H1 (cell line): ENCODE data around the gene SND1. TPM values are rescaled to one million over a fixed set of nuclear protein-coding genes. Genes with fewer than 3 reads are reported as not detected.

Experiments
- CTCF ChIA-PET: fragments of 300-600 bp; sonication (Branson Sonifier 250); formaldehyde crosslinking; loops from one replicate; lab custom pipeline; 2021; ENCODE audit not compliant: partially characterized antibody; lab: Charles Lee
- POLR2A ChIA-PET: fragments of 300-600 bp; sonication (Branson Sonifier 250); formaldehyde crosslinking; loops from one replicate; lab custom pipeline; 2021; ENCODE audit warnings: inconsistent platforms; ENCODE audit not compliant: partially characterized antibody; lab: Charles Lee
- DNase-seq, 2 experiments: peaks; one replicate each; pipeline versions ENCODE4 v3.0.0 to v3.0.0-alpha.2; 2010 to 2022; ENCODE audit warnings: low spot score in 2 of 2, low read depth in 1 of 2, mixed read lengths in 1 of 2
- FAIRE-seq: peaks from 2 replicates; lab custom pipeline; 2011; peaks lifted over from hg19 to GRCh38; lab: Jason Lieb, UNC
- H2AFZ ChIP-seq: 2 replicates; pipeline ENCODE4 v1.8.1; 2012; ENCODE audit warnings: low read length, inconsistent platforms
- H2AK5ac ChIP-seq: 2 replicates; pipeline ENCODE4 v1.6.1; 2013; ENCODE audit warnings: low read depth, low read length
- H2BK120ac ChIP-seq: replicated peaks from 2 replicates; pipeline ENCODE3; 2013; ENCODE audit warnings: low read depth, low read length, inconsistent platforms
- H2BK12ac ChIP-seq: 2 replicates; pipeline ENCODE4 v1.6.1; 2013; ENCODE audit warnings: low read depth, low read length
- H2BK15ac ChIP-seq: 2 replicates; pipeline ENCODE4 v1.6.1; 2013; ENCODE audit warnings: low read length
- H2BK20ac ChIP-seq: 2 replicates; pipeline ENCODE4 v1.6.1; 2013; ENCODE audit warnings: low read length
- H2BK5ac ChIP-seq: 2 replicates; pipeline ENCODE4 v1.6.1; 2013; ENCODE audit warnings: low read depth, low read length
- H3K14ac ChIP-seq: 2 replicates; pipeline ENCODE4 v1.6.1; 2013; ENCODE audit warnings: inconsistent platforms; ENCODE audit not compliant: insufficient read length
- H3K18ac ChIP-seq: 2 replicates; pipeline ENCODE4 v1.6.1; 2013; ENCODE audit warnings: low read length; ENCODE audit errors: extremely low read depth
- H3K23ac ChIP-seq: 2 replicates; pipeline ENCODE4 v1.6.1; 2013; ENCODE audit warnings: inconsistent platforms; ENCODE audit not compliant: insufficient read length
- H3K23me2 ChIP-seq: 2 replicates; pipeline ENCODE4 v1.6.1; 2013; ENCODE audit warnings: low read depth, low read length
- H3K27ac ChIP-seq: 2 replicates; pipeline ENCODE4 v1.6.1; 2011; ENCODE audit warnings: low read depth, low read length, inconsistent platforms
- H3K27me3 ChIP-seq, 4 experiments: replicated peaks in 1 of 4; 1 replicate in 1 of 4; 2 replicates in 3 of 4; pipeline versions ENCODE4 v1.6.1 to v1.8.1; 2011 to 2013; ENCODE audit warnings: low read length in 3 of 4, mild to moderate bottlenecking in 3 of 4, inconsistent platforms in 2 of 4, mixed read lengths in 2 of 4, moderate library complexity in 1 of 4; ENCODE audit not compliant: control insufficient read depth in 3 of 4, insufficient read depth in 3 of 4; ENCODE audit errors: extremely low read depth in 1 of 4
- H3K36me3 ChIP-seq, 4 experiments: 2 replicates each; pipeline versions ENCODE4 v1.6.1 to v1.8.1; 2011 to 2013; ENCODE audit warnings: mild to moderate bottlenecking in 4 of 4, low read length in 3 of 4, moderate library complexity in 2 of 4, control low read depth in 1 of 4, inconsistent platforms in 1 of 4; ENCODE audit not compliant: insufficient read depth in 4 of 4, control insufficient read depth in 2 of 4
- H3K4ac ChIP-seq: replicated peaks from 2 replicates; pipeline ENCODE3; 2013; ENCODE audit warnings: low read length, low read depth, mixed read lengths, inconsistent platforms; ENCODE audit not compliant: insufficient read length
- H3K4me1 ChIP-seq, 4 experiments: replicated peaks in 1 of 4; 1 replicate in 1 of 4; 2 replicates in 3 of 4; pipeline versions ENCODE4 v1.6.1 to v1.8.1; 2011 to 2013; ENCODE audit warnings: low read length in 3 of 4, inconsistent platforms in 2 of 4, mixed read lengths in 1 of 4; ENCODE audit not compliant: insufficient read depth in 4 of 4, control insufficient read depth in 3 of 4
- H3K4me2 ChIP-seq, 2 experiments: 2 replicates each; pipeline versions ENCODE4 v1.6.1 to v1.8.1; 2011 to 2013; ENCODE audit warnings: low read depth in 2 of 2, low read length in 2 of 2, control low read depth in 1 of 2, inconsistent platforms in 1 of 2, mild to moderate bottlenecking in 1 of 2; ENCODE audit not compliant: insufficient read depth in 1 of 2
- H3K4me3 ChIP-seq, 4 experiments: fragments of 200-600, 300-600 bp in 1 of 4; sonication (generic), shearing (Covaris generic), sonication (Bioruptor Twin) in 1 of 4; 2 replicates each; pipeline versions ENCODE4 v1.5.1 to v1.8.1; 2011 to 2016; ENCODE audit warnings: low read length in 4 of 4, low read depth in 3 of 4, control low read depth in 2 of 4, inconsistent platforms in 2 of 4, mild to moderate bottlenecking in 2 of 4, mixed read lengths in 1 of 4, moderate library complexity in 1 of 4; ENCODE audit not compliant: insufficient read depth in 2 of 4; ENCODE audit errors: extremely low read depth in 1 of 4
- H3K56ac ChIP-seq: replicated peaks from 2 replicates; pipeline ENCODE3; 2013; ENCODE audit warnings: low read depth, mild to moderate bottlenecking, mixed read lengths, low read length, inconsistent platforms; ENCODE audit not compliant: insufficient read length
- H3K79me1 ChIP-seq: 2 replicates; pipeline ENCODE4 v1.6.1; 2013; ENCODE audit warnings: low read depth, low read length, control low read depth
- H3K79me2 ChIP-seq, 2 experiments: 2 replicates each; pipeline versions ENCODE4 v1.6.1 to v1.8.1; 2012 to 2013; ENCODE audit warnings: low read length in 2 of 2, mild to moderate bottlenecking in 2 of 2, inconsistent platforms in 1 of 2; ENCODE audit not compliant: insufficient read depth in 2 of 2, control insufficient read depth in 1 of 2
- H3K9ac ChIP-seq, 4 experiments: replicated peaks in 1 of 4; 1 replicate in 1 of 4; 2 replicates in 3 of 4; pipeline versions ENCODE4 v1.6.1 to v1.8.1; 2011 to 2013; ENCODE audit warnings: low read depth in 3 of 4, low read length in 3 of 4, control low read depth in 2 of 4, mild to moderate bottlenecking in 2 of 4, moderate library complexity in 2 of 4, inconsistent platforms in 1 of 4; ENCODE audit errors: extremely low read depth in 1 of 4
- H3K9me3 ChIP-seq, 2 experiments: 2 replicates each; pipeline versions ENCODE4 v1.6.1 to v1.8.1; 2012 to 2013; ENCODE audit warnings: mild to moderate bottlenecking in 2 of 2, moderate library complexity in 2 of 2, control low read depth in 1 of 2, inconsistent platforms in 1 of 2, low read depth in 1 of 2, low read length in 1 of 2, mixed read lengths in 1 of 2; ENCODE audit not compliant: insufficient read depth in 2 of 2
- H4K20me1 ChIP-seq, 2 experiments: replicated peaks in 1 of 2; 2 replicates each; pipeline versions ENCODE3 to v1.8.1; 2011 to 2013; ENCODE audit warnings: inconsistent platforms in 2 of 2, low read length in 2 of 2, mild to moderate bottlenecking in 1 of 2; ENCODE audit not compliant: insufficient read depth in 2 of 2, control insufficient read depth in 1 of 2
- H4K5ac ChIP-seq: 2 replicates; pipeline ENCODE4 v1.6.1; 2013; ENCODE audit warnings: low read length, low read depth, mixed read lengths, inconsistent platforms; ENCODE audit not compliant: insufficient read length
- H4K8ac ChIP-seq: 2 replicates; pipeline ENCODE4 v1.8.0; 2013; ENCODE audit warnings: mild to moderate bottlenecking, moderate library complexity, low read length, inconsistent platforms; ENCODE audit not compliant: insufficient read depth; ENCODE audit errors: extremely low read depth
- H4K91ac ChIP-seq: replicated peaks from 2 replicates; pipeline ENCODE3; 2013; ENCODE audit warnings: low read length, mixed read lengths, inconsistent platforms; ENCODE audit not compliant: insufficient read length
- CTBP2 ChIP-seq: IDR thresholded peaks from 2 replicates; pipeline ENCODE4 v1.7.0; 2011; ENCODE audit warnings: borderline replicate concordance, mild to moderate bottlenecking, moderate library complexity, mixed read lengths, low read length; ENCODE audit not compliant: insufficient read depth, insufficient read length
- EZH2 ChIP-seq: fragments of 200-600 bp; sonication (generic); IDR thresholded peaks from 2 replicates; pipeline ENCODE4 v1.7.1; 2012; ENCODE audit warnings: low read depth, mild to moderate bottlenecking, moderate library complexity, low read length, inconsistent platforms; ENCODE audit not compliant: severe bottlenecking
- HDAC2 ChIP-seq, 2 experiments: fragments of 300-600 bp in 1 of 2; sonication (generic) in 1 of 2; IDR thresholded peaks; 2 replicates each; pipeline ENCODE4 v1.6.1; 2011 to 2012; ENCODE audit warnings: low read depth in 2 of 2, low read length in 2 of 2, mild to moderate bottlenecking in 2 of 2, moderate library complexity in 2 of 2, borderline replicate concordance in 1 of 2, inconsistent platforms in 1 of 2
- RFX5 ChIP-seq: IDR thresholded peaks from 2 replicates; pipeline ENCODE4 v1.6.1; 2011; ENCODE audit warnings: low read depth, low read length, improper control_type of control experiment, borderline replicate concordance
- SP4 ChIP-seq: IDR thresholded peaks from 2 replicates; pipeline ENCODE4 v1.6.1; 2012; ENCODE audit warnings: low read length, inconsistent platforms
- WGBS, 2 experiments: shearing (Covaris generic) in 1 of 2; methylation state at CpG; one replicate each; pipeline versions ENCODE4 v1.1.6 to v1.1.7; 2013 to 2015; ENCODE audit warnings: low lambda C conversion rate in 2 of 2, mixed read lengths in 2 of 2, inconsistent platforms in 1 of 2, low coverage in 1 of 2, missing lambda C conversion rate in 1 of 2; ENCODE audit not compliant: insufficient replicate concordance in 2 of 2, insufficient coverage in 1 of 2, insufficient read length in 1 of 2; ENCODE audit errors: extremely low coverage in 1 of 2, missing lambda C conversion rate in 1 of 2; 5-methylcytosine and 5-hydroxymethylcytosine counted together
- polyA plus RNA-seq, 7 experiments: library from polyadenylated mRNA; depleted of rRNA in 3 of 7; stranded (reverse) in 5 of 7; unstranded in 2 of 7; fragments of >200 nt in 5 of 7; fragments of 200-250 nt in 2 of 7; gene quantifications; 1 replicate in 5 of 7; 2 replicates in 1 of 7; 4 replicates in 1 of 7; pipeline versions ENCODE4 v1.2.1 to v1.2.3, GENCODE V29; 2011 to 2013; ENCODE audit warnings: missing spikeins in 2 of 7, mixed read lengths in 2 of 7
- total RNA-seq: library from RNA; stranded (reverse); fragmentation: NEBNext Ultra II Directional; extraction: Animal tissue kit (Norgen Biotek cat#: 25700); gene quantifications from 2 replicates; pipeline ENCODE4 v1.2.1, GENCODE V29; 2021
- TF ChIP-seq, protein P1 (sequence below): IDR thresholded peaks from 2 replicates; pipeline ENCODE4 v1.6.1; 2012; ENCODE audit warnings: low read length, inconsistent platforms

Gene SND1
- total and polyA plus RNA-seq, 2 of the 8 experiments (the other 6 are each of a cell fraction or from before 2014, with no cell fraction given): 122 to 290 TPM

DNA sequence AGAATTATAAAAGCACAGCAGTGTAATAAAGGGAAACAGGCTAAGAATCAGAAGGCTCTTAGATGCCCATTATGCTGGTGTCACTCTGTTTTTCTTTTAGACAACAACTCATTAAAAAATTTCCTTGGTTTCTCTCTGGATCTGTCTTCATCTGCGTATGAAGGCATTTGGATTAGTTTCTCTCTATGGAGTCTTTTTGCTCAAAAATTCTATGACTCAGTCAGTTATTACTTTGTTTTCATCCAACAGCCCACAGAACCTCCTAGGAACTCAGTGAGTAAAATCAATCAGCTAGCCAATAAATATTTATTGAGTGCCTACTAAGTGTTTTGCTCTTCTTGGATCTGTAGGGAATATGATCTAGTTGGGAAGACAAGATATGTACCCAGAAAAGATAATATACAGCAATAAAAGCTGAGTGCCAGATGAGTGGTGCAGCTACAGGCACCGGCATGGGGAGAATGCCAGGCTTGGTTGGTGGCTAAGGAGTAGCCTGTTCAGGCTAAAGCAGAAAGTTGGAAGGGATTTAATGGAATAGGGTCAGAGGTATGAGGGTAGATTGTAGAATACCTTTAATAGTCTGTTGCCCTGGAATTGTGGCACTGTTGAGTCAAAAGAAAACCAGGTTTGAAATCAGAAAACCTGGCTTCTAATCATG lies 223.1 kb downstream of the SND1 start:
- Histone ChIP-seq H4K5ac (no peak overlapping the region), H3K23ac (no peak overlapping the region), H2AFZ (no peak overlapping the region), H3K14ac (no peak overlapping the region), H2BK120ac (no peak overlapping the region), H3K23me2 (no peaks in the 10 kb centered on the region), H2BK12ac (no peak overlapping the region), H3K27me3 (no peaks in the 10 kb centered on the region), H3K79me2 (peaks cover 0 to 27% of the 10 kb centered on the region in 2 experiments; a peak in 2 of 4 replicates), H2BK5ac (no peak overlapping the region), H4K20me1 (peaks cover 0 to 2% of the 10 kb centered on the region in 2 experiments), H3K56ac (no peak overlapping the region), H3K4ac (no peak overlapping the region), H3K36me3 (no peaks in the 10 kb centered on the region), H3K4me1 (no peaks in the 10 kb centered on the region; a peak in 2 of 7 replicates), H4K8ac (no peak overlapping the region), H3K4me3 (no peak overlapping the region), H3K27ac (no peak overlapping the region), H3K79me1 (peaks cover 4% of the 10 kb centered on the region; the same call in 1 of the 2 replicates), H3K18ac (no peak overlapping the region), H3K9ac (no peak overlapping the region), H2AK5ac (no peak overlapping the region), H2BK15ac (no peak overlapping the region), H3K4me2 (no peak overlapping the region), H4K91ac (no peak overlapping the region), H3K9me3 (no peaks in the 10 kb centered on the region), H2BK20ac (no peak overlapping the region)
- FAIRE-seq: no peak
- 94% methylated on average over 2 of the region's 2 CpGs; no CpG with 5 or more reads in 1 of the 2 experiments for WGBS, 2 experiments
- ChIA-PET POLR2A (no interaction called here), CTCF (interaction anchor here (0.7 to 1.0 kb wide), 2 partner anchors 12 to 94 kb away, joined by 3 read pairs; no protein-coding TSS in a partner anchor)
- DNase-seq: no peak
- TF ChIP-seq SP4: no peak
- TF ChIP-seq HDAC2 (IDR thresholded peaks at IDR 0.05; ENCODE audit: borderline replicate concordance in 1 of 2, low read depth in 2 of 2, low read length in 2 of 2): no peak
- no peak for TF ChIP-seq RFX5
- no peak for TF ChIP-seq EZH2
- TF ChIP-seq CTBP2: no peak
- TF ChIP-seq, protein P1, sequence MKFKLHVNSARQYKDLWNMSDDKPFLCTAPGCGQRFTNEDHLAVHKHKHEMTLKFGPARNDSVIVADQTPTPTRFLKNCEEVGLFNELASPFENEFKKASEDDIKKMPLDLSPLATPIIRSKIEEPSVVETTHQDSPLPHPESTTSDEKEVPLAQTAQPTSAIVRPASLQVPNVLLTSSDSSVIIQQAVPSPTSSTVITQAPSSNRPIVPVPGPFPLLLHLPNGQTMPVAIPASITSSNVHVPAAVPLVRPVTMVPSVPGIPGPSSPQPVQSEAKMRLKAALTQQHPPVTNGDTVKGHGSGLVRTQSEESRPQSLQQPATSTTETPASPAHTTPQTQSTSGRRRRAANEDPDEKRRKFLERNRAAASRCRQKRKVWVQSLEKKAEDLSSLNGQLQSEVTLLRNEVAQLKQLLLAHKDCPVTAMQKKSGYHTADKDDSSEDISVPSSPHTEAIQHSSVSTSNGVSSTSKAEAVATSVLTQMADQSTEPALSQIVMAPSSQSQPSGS: no peak
